HG03432 (cell line): ENCODE measurements around the gene PGAM4.
"Not testable (repeated sequence)": the region's sequence is repeated elsewhere in the genome, so short reads cannot be mapped to it uniquely, and the experiment has no call there.

Source experiments
- ATAC-seq: cut with Tn5 transposase; IDR thresholded peaks from one replicate; pipeline ENCODE4 v1.9.1; 2021; ENCODE audit warnings: mild to moderate bottlenecking, moderate library complexity; ENCODE audit not compliant: unreplicated experiment

Gene PGAM4

GRCh38 chrX:77969538-77969937 is at the start of gene PGAM4:
Gene PGAM4, minus strand, starts transcription at chrX:77969638. Its CDS starts 0 bp downstream, at chrX:77969638.
- no peak for ATAC-seq

DNA sequence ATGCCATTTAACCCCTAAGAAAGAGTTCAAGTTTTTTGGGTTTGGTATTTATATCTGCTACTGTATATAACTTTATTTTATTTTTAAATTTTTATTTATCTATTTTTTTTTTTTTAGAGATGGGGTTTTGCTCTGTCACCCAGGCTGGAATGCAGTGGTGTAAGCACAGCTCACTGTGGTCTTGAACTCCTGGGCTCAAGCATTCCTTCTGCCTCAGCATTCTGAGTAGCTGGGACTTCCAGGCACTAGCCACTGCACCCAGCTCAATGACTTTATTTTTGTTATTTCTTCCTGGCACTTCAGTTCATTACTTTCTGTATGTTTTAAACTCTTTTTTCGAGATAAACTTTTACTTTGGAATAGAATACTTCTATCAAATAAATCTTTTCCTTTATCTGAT is 42.4 kb upstream of the PGAM4 start:
- no peak for ATAC-seq

GRCh38 chrX:77979870-77980269 is 10.4 kb upstream of the PGAM4 start:
- ATAC-seq = no peak

DNA sequence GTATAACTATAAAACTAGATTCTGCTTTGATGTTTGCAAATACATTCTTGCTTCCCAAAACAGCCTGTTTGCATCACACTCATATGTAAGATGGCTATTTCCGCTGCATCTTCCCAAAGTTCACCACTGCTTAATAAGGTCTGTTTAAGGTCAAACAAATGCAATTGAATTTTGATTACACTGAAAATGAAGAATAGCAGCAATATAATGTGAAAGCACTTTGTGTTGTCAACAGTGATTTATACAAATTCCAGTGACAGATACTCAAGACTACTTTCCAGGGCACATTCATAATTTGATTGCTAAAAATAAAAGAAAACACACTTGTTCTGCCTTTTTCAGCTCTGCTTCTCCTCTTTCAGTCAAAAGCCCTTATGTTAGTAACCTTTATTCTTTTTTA is 8.1 kb upstream of the PGAM4 start:
- no peak for ATAC-seq

- ATAC-seq = no peak
Measured at GRCh38 chrX:77977095-77977494, 7.7 kb upstream of the PGAM4 start.

DNA sequence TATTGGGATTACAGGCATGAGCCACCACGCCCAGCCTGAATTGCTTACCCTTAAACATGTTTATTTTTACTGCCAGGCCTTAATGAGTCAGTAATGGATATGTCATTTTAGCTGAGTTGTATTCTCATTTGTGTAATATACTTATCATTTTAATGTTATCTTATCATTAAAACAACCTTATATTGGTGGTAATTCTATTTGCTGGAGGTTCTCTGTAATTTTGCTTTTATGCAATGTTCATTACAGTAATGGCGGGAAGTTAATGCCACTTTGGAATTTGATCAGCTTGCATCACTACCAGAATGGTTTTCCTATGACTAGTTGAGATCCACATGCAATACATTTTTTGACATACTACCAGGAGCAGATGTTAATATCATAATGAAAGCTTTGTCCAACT is 6.3 kb upstream of the PGAM4 start:
- ATAC-seq = no peak

DNA sequence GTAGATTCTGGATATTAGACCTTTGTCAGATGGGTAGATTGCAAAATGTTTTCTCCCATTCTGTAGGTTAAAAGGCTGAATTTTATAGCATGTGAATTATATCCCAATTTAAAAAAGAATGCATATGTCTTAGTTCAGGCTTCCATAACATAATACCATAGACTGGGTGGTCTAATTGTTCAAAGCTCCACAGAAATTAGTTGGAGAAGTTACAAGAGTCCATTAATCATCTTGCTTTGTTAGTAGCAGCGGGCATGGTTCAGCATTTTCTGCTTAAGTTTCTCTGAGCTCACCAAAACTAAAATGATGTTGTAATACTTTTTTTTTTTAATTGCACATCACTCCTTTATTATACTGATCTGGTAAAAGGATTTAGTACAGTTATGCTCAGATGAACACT is 1.8 kb downstream of the PGAM4 start:
- ATAC-seq = no peak

GRCh38 chrX:77966361-77966760 is 3.1 kb downstream of the PGAM4 start:
- ATAC-seq = no peak

GRCh38 chrX:77962068-77962902 is 7.2 kb downstream of the PGAM4 start:
- no peak for ATAC-seq

- ATAC-seq = no peak
Measured at GRCh38 chrX:77961063-77961462, 8.4 kb downstream of the PGAM4 start.

- ATAC-seq = no peak
Measured at GRCh38 chrX:77960567-77960966, 8.9 kb downstream of the PGAM4 start.

GRCh38 chrX:77953708-77954107 is 15.7 kb downstream of the PGAM4 start:
- ATAC-seq = no peak

- ATAC-seq = no peak
Measured at GRCh38 chrX:77953302-77953701, 16.1 kb downstream of the PGAM4 start.

DNA sequence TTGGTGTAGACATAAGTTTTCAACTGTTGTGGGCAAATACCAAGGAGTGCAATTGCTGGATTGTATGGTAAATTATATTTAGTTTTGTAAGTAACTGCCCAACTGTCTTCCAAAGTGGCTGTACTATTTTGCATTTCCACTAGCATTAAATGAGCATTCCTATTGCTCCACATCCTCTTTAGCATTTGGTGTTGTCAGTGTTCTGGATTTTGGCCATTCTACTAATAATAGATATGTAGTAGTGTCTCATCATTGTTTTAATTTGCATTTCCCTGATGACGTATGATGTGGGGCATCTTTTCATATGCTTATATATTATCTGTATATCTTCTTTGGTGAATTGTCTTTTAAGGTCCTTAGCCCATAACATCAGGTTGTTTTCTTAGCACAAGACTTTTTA is 17.3 kb downstream of the PGAM4 start:
- no peak for ATAC-seq

DNA sequence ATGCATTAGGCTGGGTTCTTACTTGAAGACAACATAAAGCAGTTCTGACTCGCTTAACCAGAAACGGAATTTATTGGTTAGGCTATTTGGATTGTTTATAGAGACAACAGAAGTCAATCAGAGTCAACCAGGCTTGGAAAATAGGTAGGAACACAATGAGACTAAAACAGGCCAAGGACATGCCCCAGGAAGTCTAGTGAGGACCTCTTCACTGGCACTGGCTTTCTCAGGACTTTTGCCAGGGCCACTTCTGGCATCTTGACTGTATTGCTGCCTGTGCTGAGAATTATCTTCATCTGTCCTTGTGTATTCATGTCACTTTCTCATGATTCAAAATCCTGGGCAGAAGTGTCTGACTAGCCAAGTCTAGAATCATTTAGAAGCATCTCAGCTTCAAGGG is 19.6 kb downstream of the PGAM4 start:
- ATAC-seq = no peak

GRCh38 chrX:77946571-77946970 is 22.9 kb downstream of the PGAM4 start:
- no peak for ATAC-seq

DNA sequence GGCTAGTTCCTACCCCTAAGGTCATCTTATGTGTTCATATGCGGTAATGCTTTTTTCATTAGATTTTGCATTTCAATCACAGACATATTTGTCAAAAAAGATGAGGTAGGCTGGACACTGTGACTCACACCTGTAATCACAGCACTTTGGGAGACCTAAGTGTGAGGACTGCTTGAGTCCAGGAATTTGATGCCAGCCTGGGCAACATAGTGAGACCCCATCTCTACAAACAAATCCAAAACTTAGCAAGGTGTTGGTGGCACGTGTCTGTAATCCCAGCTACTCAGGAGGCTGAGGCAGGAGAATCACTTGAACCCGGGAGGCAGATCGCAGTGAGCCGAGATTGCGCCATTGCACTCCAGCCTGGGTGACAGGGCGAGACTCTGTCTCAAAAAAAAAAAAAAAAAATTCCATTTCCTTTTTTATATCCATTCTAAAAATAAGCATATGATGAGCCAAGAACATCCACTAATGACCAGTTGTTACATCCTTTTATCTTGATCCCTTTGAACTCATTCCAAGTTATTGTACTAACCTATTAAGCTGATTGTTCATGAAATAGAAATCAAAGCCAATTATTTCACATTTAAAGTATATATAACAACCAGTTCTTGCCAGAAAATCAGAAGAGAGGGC is 23.4 kb downstream of the PGAM4 start:
- ATAC-seq = no peak

GRCh38 chrX:77945031-77945430 is 24.4 kb downstream of the PGAM4 start:
- ATAC-seq = not testable (repeated sequence)

GRCh38 chrX:77938083-77938680 is 31.3 kb downstream of the PGAM4 start:
- no peak for ATAC-seq

GRCh38 chrX:77937291-77937690 is 32.1 kb downstream of the PGAM4 start:
- no peak for ATAC-seq

DNA sequence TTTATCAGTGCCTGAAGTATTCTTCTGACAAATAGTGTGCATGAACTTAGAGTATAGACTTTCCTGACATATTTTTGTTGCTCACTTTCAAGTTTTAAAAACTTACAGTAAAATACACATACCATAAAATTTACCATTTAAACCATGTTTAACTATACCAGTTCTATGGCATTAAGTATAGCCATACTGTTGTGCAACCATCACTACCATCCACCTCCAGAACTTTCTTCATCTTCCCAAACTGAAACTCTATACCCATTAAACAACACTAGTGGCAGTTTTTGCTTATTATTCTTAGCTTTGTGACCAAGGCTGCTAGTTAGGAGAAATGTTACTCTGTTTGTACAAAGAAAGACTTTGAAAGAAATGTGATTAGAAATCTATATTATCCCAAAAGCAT is 33.1 kb downstream of the PGAM4 start:
- ATAC-seq = no peak

DNA sequence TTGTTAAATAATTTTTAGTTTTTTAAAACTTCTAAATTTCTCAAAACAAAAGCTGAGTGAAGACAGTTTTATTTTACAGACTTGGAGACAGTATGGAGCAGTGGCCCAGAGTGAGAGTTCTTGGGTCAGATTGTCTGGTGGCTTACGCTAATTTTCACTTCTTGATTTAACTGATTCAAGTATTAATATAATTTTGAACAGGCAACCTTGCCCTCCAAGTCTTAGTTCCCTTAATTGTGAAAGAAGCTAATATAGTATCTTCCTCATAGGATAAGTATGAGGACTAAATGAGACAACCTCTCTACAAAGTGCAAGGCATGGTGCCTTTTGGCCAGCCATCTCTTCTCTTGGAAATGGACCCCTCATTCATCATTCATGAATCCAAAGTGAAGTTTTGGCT is 33.6 kb downstream of the PGAM4 start:
- no peak for ATAC-seq
